Esophagus squamous epithelium (tissue), 5 donors: ENCODE results near the gene INSR. TPM values are rescaled to one million over a fixed set of nuclear protein-coding genes. Genes with fewer than 3 reads are reported as not detected.

ENCODE experiments used
- DNase-seq: peaks from one replicate; lab custom pipeline; 2025; lab: John Stamatoyannopoulos, UW
- H3K27ac ChIP-seq, 4 donors: fragments of 200-600 bp; sonication (generic); one replicate each; pipeline ENCODE4 v1.5.1; 2016 to 2019; ENCODE audit warnings: mild to moderate bottlenecking in 1 of 4
- H3K27me3 ChIP-seq, 4 donors: fragments of 200-600 bp; sonication (generic); 1 replicate in 3 of 4; 2 replicates in 1 of 4; pipeline versions ENCODE4 v1.5.1 to v1.6.0; 2017 to 2021; ENCODE audit warnings: antibody characterized with exemption in 1 of 4
- H3K36me3 ChIP-seq, 3 donors: fragments of 200-600 bp; sonication (generic); one replicate each; pipeline ENCODE4 v1.5.1; 2016 to 2019
- H3K4me1 ChIP-seq, 3 donors: fragments of 200-600 bp; sonication (generic); one replicate each; pipeline ENCODE4 v1.5.1; 2017 to 2019
- H3K4me3 ChIP-seq, 4 donors: fragments of 200-600 bp; sonication (generic); 1 replicate in 3 of 4; 2 replicates in 1 of 4; pipeline ENCODE4 v1.5.1; 2016 to 2019; ENCODE audit warnings: mild to moderate bottlenecking in 2 of 4, moderate library complexity in 1 of 4
- H3K9me3 ChIP-seq, 3 donors: fragments of 200-600 bp; sonication (generic); one replicate each; pipeline ENCODE4 v1.5.1; 2016 to 2019
- CTCF ChIP-seq, 6 experiments: fragments of 450-650 bp in 4 of 6; fragments of 200-600 bp in 2 of 6; sonication (generic) in 2 of 6; IDR thresholded peaks; one replicate each; pipeline ENCODE4 v1.5.1; 2016 to 2019; ENCODE audit warnings: antibody characterized with exemption in 6 of 6, mild to moderate bottlenecking in 4 of 6, moderate library complexity in 4 of 6
- POLR2A ChIP-seq, 4 donors: fragments of 450-650 bp; IDR thresholded peaks; one replicate each; pipeline ENCODE4 v1.6.1; 2017; ENCODE audit warnings: antibody characterized with exemption in 4 of 4, mild to moderate bottlenecking in 4 of 4, moderate library complexity in 3 of 4
- WGBS, 2 donors: methylation state at CpG; one replicate each; pipeline ENCODE4 v1.1.5; 2018; 5-methylcytosine and 5-hydroxymethylcytosine counted together
- intact Hi-C: fragments of 100-400 bp; cut with DNase I; formaldehyde crosslinking; loops from one replicate; pipeline ENCODE4 v1.15.0; 2022
- total RNA-seq, 4 donors: library from RNA; depleted of rRNA; stranded (reverse); fragments of >200 nt; gene quantifications; one replicate each; pipeline ENCODE4 v1.1.0, GENCODE V29; 2016
- donor health status: DM: yes; HTN: yes; CAD: no.

Gene INSR
- total RNA-seq, 4 donors from 2014 or later, result 4.9 to 33.4 (median 10.8) TPM

- H3K27ac ChIP-seq, result peak overlapping the region in 3 of 4 donors; percentile 34 to 75 (median 52)
- no peaks in the 10 kb centered on the region for H3K9me3 ChIP-seq
- 66 to 82% methylated on average over 7 to 9 of the region's 9 CpGs for WGBS, 2 donors
- intact Hi-C loops, result loop anchor here (10.0 kb wide), 1 partner anchor 232 kb away; no protein-coding TSS in a partner anchor
- no peak for DNase-seq
- TF ChIP-seq POLR2A (IDR thresholded peaks at IDR 0.05), result no peak
- no peak for TF ChIP-seq CTCF (IDR thresholded peaks at IDR 0.05)
- no peaks in the 10 kb centered on the region for H3K36me3 ChIP-seq
- H3K4me1 ChIP-seq, result peaks cover 0 to 14% (median 0%) of the 10 kb centered on the region in 3 donors
- H3K4me3 ChIP-seq, result no peak overlapping the region
- no peaks in the 10 kb centered on the region for H3K27me3 ChIP-seq
Observed at GRCh38 chr19:7336321-7336973, 42.2 kb upstream of the INSR start.

- intact Hi-C loops, result loop anchor here (10.0 kb wide), 1 partner anchor 229 kb away; no protein-coding TSS in a partner anchor
- Histone ChIP-seq H3K9me3 (no peaks in the 10 kb centered on the region), H3K4me1 (peaks cover 0 to 14% (median 0%) of the 10 kb centered on the region in 3 donors), H3K27ac (no peak overlapping the region), H3K27me3 (no peaks in the 10 kb centered on the region), H3K4me3 (no peak overlapping the region), H3K36me3 (no peaks in the 10 kb centered on the region)
- WGBS, 2 donors, result 31 to 37% methylated on average over 17 of the region's 17 CpGs
- no peak for TF ChIP-seq CTCF (IDR thresholded peaks at IDR 0.05)
- no peak for TF ChIP-seq POLR2A (IDR thresholded peaks at IDR 0.05)
- DNase-seq, result no peak
Observed at GRCh38 chr19:7333198-7334118, 39.2 kb upstream of the INSR start.

GRCh38 chr19:7331446-7331845 lies 37.2 kb upstream of the INSR start:
- DNase-seq, result no peak
- TF ChIP-seq POLR2A (IDR thresholded peaks at IDR 0.05) (no peak), CTCF (IDR thresholded peaks at IDR 0.05) (no peak)
- no peaks in the 10 kb centered on the region for H3K9me3 ChIP-seq
- 80 to 88% methylated on average over 4 of the region's 4 CpGs for WGBS, 2 donors
- no peak overlapping the region for H3K27ac ChIP-seq
- intact Hi-C loops, result loop anchor here (10.0 kb wide), 1 partner anchor 227 kb away; no protein-coding TSS in a partner anchor
- H3K4me1 ChIP-seq, result peaks cover 0 to 3% (median 0%) of the 10 kb centered on the region in 3 donors
- no peak overlapping the region for H3K4me3 ChIP-seq
- H3K27me3 ChIP-seq, result no peaks in the 10 kb centered on the region
- H3K36me3 ChIP-seq, result no peaks in the 10 kb centered on the region

- Histone ChIP-seq H3K27me3 (no peaks in the 10 kb centered on the region), H3K4me1 (no peaks in the 10 kb centered on the region), H3K9me3 (peaks cover 0 to 4% (median 0%) of the 10 kb centered on the region in 3 donors), H3K27ac (no peak overlapping the region), H3K36me3 (no peaks in the 10 kb centered on the region), H3K4me3 (no peak overlapping the region)
- TF ChIP-seq CTCF (IDR thresholded peaks at IDR 0.05) (no peak), POLR2A (IDR thresholded peaks at IDR 0.05) (no peak)
- intact Hi-C loops, result no loop called here
- WGBS, 2 donors, result 81 to 91% methylated on average over 4 of the region's 4 CpGs
- no peak for DNase-seq
Observed at GRCh38 chr19:7328647-7329046, 34.4 kb upstream of the INSR start.
